ENCODE data around the gene HIF1A. TPM values are rescaled to one million over a fixed set of nuclear protein-coding genes. Genes with fewer than 3 reads are reported as not detected.
A peak's percentile ranks its signal among the peaks of the same experiment; 100 is the strongest.

HIF1A gene
- total RNA-seq, 1 donor from 2014 or later, result 660 TPM

DNA sequence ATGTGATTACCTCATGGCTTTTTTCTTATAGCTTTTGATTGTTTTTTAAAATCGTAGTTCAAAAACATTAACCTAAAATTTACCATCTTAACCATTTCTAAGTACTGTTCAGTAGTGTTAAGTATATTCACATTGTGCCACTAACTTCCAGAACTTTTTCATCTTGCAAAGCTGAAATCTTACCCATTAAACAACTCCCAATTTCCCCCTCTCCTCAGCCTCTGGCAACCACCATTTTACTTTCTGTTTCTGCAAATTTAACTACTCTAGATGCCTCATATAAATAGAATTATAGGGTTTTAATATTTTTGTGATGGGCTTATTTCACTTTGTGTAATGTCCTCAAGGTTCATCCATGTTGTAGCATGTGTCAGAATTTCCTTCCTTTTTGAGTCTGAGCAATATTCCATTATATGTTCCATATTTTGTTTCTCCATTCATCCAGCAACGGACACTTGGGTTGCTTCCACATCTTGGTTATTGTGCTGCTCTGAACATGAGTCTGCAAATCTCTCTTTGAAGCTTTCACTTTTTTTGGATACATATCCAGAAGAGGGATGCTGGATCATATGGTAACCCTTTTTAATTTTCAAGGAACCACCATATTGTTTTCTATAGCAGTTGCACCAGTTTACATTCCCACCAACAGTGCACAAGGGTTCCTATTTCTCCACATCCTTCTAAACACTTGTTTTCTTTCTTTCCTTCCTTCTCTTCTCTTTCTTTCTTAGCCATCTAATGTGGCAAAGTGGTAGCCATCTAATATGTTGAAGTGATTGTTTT lies 5.0 kb downstream of the HIF1A start:
- no peaks in the 10 kb centered on the region for H3K27me3 Mint-ChIP-seq (ENCODE audit: low read depth)
- no peak for DNase-seq (ENCODE audit: low spot score)
- no peaks in the 10 kb centered on the region for H3K9me3 Mint-ChIP-seq (ENCODE audit: low read depth)
- H3K4me1 Mint-ChIP-seq (ENCODE audit: low read depth), result peaks cover 57% of the 10 kb centered on the region
- H3K4me3 Mint-ChIP-seq (ENCODE audit: unreplicated experiment), result peak overlapping the region; percentile 93
- peak; percentile 7 for TF ChIP-seq CTCF (IDR thresholded peaks at IDR 0.05)
- H3K27ac Mint-ChIP-seq (ENCODE audit: unreplicated experiment), result peak overlapping the region; percentile 100
- H3K36me3 Mint-ChIP-seq (ENCODE audit: low read depth), result peaks cover 15% of the 10 kb centered on the region

DNA sequence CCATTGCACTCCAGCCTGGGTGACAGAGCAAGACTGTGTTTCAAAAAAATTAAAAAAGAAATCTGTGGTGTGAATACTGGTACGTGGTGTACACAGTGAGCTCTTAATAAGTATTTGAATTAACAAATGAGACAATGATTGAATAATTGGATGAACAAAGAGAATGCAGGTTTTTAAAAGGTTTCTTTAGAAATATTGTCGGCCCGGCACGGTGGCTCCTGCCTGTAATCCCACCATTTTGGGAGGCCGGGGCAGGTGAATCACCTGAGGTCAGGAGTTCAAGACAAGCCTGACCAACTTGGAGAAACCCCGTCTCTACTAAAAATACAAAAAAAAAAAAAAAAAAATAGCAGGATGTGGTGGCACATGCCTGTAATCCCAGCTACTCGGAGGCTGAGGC lies 6.6 kb downstream of the HIF1A start:
- Mint-ChIP-seq H3K27ac (ENCODE audit: unreplicated experiment) (peak overlapping the region; percentile 82), H3K4me1 (ENCODE audit: low read depth) (peaks cover 73% of the 10 kb centered on the region), H3K36me3 (ENCODE audit: low read depth) (peaks cover 10% of the 10 kb centered on the region), H3K4me3 (ENCODE audit: unreplicated experiment) (peak overlapping the region; percentile 93), H3K9me3 (ENCODE audit: low read depth) (no peaks in the 10 kb centered on the region), H3K27me3 (ENCODE audit: low read depth) (no peaks in the 10 kb centered on the region)
- TF ChIP-seq CTCF (IDR thresholded peaks at IDR 0.05), result no peak
- no peak for DNase-seq (ENCODE audit: low spot score)

DNA sequence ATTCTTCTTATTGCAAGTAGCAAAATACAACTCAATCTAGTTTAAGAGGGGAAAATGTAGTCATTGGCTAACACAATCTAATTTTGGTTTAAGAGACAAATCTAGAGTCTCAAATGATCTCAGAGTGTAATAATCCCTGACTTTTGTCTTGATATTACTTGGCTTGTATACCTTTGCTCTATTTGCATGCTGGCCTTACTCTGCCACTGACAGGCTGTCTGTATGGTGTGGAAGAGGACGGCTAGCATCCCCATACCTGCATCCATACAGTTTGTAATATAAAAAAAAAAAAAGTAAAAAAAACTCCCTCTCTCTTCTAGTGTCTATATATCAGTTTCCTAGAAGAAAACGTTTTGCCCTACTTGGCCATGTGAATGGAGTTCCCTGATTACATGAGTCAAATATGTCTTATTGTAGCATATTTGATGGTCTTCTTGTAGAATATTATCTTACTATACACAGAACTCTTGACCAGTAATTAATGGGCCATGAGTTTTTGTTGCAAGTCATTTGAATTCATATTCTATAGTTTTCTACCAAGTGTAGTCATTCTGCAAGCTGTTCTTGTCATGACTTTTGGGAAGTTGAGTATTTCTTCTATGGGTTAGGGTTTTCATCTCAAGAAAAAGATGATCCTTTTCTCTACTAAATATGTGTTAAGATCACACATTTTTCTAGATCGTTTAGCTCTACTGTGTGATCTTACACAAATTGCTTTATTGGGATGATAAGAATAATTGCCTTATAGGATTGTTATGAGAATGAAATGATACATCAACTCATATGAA lies 8.2 kb downstream of the HIF1A start:
- no peak for TF ChIP-seq CTCF (IDR thresholded peaks at IDR 0.05)
- no peak for DNase-seq (ENCODE audit: low spot score)
- peak overlapping the region; percentile 83 for H3K27ac Mint-ChIP-seq (ENCODE audit: unreplicated experiment)
- peaks cover 80% of the 10 kb centered on the region for H3K4me1 Mint-ChIP-seq (ENCODE audit: low read depth)
- peaks cover under 1% of the 10 kb centered on the region for H3K9me3 Mint-ChIP-seq (ENCODE audit: low read depth)
- no peaks in the 10 kb centered on the region for H3K27me3 Mint-ChIP-seq (ENCODE audit: low read depth)
- H3K4me3 Mint-ChIP-seq (ENCODE audit: unreplicated experiment), result peak overlapping the region; percentile 50
- peaks cover 6% of the 10 kb centered on the region for H3K36me3 Mint-ChIP-seq (ENCODE audit: low read depth)

DNA sequence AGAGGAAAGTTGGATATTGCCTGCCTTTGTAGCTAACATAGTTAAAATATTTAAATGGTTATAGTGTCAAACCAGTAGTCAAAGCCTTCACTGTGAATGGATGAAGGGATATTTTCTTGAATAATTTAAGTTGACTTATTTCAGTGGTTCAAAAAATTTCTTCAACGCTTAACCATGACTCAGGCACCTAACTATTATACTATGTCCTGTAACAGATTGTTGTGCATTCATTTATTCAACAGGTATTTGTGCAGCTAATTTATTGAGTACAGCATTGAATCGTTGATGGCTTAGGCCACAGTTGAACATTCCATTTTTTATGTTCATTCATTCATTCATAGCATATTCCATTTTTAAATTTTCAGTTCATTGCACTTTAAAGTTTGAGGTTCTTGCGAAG lies 9.2 kb downstream of the HIF1A start:
- H3K4me3 Mint-ChIP-seq (ENCODE audit: unreplicated experiment), result peak overlapping the region; percentile 50
- peaks cover 3% of the 10 kb centered on the region for H3K9me3 Mint-ChIP-seq (ENCODE audit: low read depth)
- no peaks in the 10 kb centered on the region for H3K27me3 Mint-ChIP-seq (ENCODE audit: low read depth)
- no peak for DNase-seq (ENCODE audit: low spot score)
- peaks cover 6% of the 10 kb centered on the region for H3K36me3 Mint-ChIP-seq (ENCODE audit: low read depth)
- peak overlapping the region; percentile 83 for H3K27ac Mint-ChIP-seq (ENCODE audit: unreplicated experiment)
- no peak for TF ChIP-seq CTCF (IDR thresholded peaks at IDR 0.05)
- peaks cover 84% of the 10 kb centered on the region for H3K4me1 Mint-ChIP-seq (ENCODE audit: low read depth)

DNA sequence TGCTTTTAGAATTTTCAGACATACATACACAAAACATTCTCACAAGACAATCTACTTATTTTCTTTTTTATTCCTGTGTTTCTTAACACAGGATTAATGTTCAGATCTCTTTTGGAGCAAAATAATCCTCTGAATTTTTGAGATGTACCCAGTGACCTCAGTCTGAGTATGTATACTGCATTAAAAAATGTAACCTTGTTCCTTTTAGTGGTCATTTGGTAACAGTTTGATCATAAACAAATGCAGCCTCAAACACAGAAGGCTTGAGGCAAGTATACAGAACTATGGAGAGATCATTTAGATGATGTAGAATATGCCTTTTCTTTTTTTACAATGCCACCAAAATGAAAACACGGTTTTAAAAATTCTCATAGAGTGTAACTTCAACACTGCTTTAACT lies 9.7 kb downstream of the HIF1A start:
- Mint-ChIP-seq H3K27me3 (ENCODE audit: low read depth) (no peaks in the 10 kb centered on the region), H3K36me3 (ENCODE audit: low read depth) (peaks cover 6% of the 10 kb centered on the region), H3K9me3 (ENCODE audit: low read depth) (peaks cover 3% of the 10 kb centered on the region), H3K27ac (ENCODE audit: unreplicated experiment) (peak overlapping the region; percentile 83), H3K4me1 (ENCODE audit: low read depth) (peaks cover 88% of the 10 kb centered on the region), H3K4me3 (ENCODE audit: unreplicated experiment) (peak overlapping the region; percentile 50)
- DNase-seq (ENCODE audit: low spot score), result no peak
- no peak for TF ChIP-seq CTCF (IDR thresholded peaks at IDR 0.05)

Measured in chondrocyte (in vitro differentiated cells).